Mucosa of descending colon (tissue), 3 donors: ENCODE results near the gene DENND5B. TPM values are rescaled to one million over a fixed set of nuclear protein-coding genes. Genes with fewer than 3 reads are reported as not detected.
"Not testable (repeated sequence)": the region's sequence is repeated elsewhere in the genome, so short reads cannot be mapped to it uniquely, and the experiment has no call there.

ENCODE experiments used
- ATAC-seq: fragments of 200-7000 bp; cut with Tn5 transposase; one replicate; pipeline ENCODE4 v1.9.1; 2020; ENCODE audit warnings: mild to moderate bottlenecking, moderate library complexity
- DNase-seq, 3 donors: peaks; one replicate each; pipeline ENCODE4 v3.0.0-alpha.2; 2020
- H3K36me3 ChIP-seq: fragments of 200-600 bp; one replicate; pipeline ENCODE4 v1.8.0; 2021; ENCODE audit warnings: low read depth, mild to moderate bottlenecking
- H3K4me1 ChIP-seq: fragments of 200-600 bp; one replicate; pipeline ENCODE4 v1.8.0; 2021; ENCODE audit warnings: low read depth, mild to moderate bottlenecking
- H3K4me3 ChIP-seq: fragments of 200-600 bp; one replicate; pipeline ENCODE4 v1.8.0; 2021; ENCODE audit warnings: mild to moderate bottlenecking
- H3K9me3 ChIP-seq: fragments of 200-600 bp; one replicate; pipeline ENCODE4 v1.8.0; 2021; ENCODE audit warnings: mild to moderate bottlenecking
- intact Hi-C, 2 donors: fragments of 100-400 bp; cut with DNase I in 1 of 2; cut with micrococcal nuclease in 1 of 2; formaldehyde crosslinking; loops; one replicate each; pipeline versions ENCODE4 v1.11.0 to v1.11.1; 2022; cut with DNase I, micrococcal nuclease
- total RNA-seq, 3 donors: library from RNA; stranded (reverse); fragmentation: NEBNext Ultra II Directional in 2 of 3; extraction: Animal tissue kit (Norgen Biotek cat#: 25700) in 2 of 3; gene quantifications; one replicate each; pipeline versions ENCODE4 v1.2.1 to v1.2.4, GENCODE V29; 2021 to 2023
- TF ChIP-seq, protein P1 (sequence below): fragments of 200-600 bp; IDR thresholded peaks from one replicate; pipeline ENCODE4 v1.8.0; 2022; ENCODE audit warnings: antibody characterized with exemption, mild to moderate bottlenecking
- donor health status: DM: no; HTN: no; CAD: no; lungs with moderate emphysema.
- donor health status: DM: no; HTN: no; CAD: no.
- donor health status: DM: no; HTN: yes; CAD: no.

The DENND5B gene
- total RNA-seq, 3 donors from 2014 or later: 10.4 to 20.3 (median 12.8) TPM

DNA sequence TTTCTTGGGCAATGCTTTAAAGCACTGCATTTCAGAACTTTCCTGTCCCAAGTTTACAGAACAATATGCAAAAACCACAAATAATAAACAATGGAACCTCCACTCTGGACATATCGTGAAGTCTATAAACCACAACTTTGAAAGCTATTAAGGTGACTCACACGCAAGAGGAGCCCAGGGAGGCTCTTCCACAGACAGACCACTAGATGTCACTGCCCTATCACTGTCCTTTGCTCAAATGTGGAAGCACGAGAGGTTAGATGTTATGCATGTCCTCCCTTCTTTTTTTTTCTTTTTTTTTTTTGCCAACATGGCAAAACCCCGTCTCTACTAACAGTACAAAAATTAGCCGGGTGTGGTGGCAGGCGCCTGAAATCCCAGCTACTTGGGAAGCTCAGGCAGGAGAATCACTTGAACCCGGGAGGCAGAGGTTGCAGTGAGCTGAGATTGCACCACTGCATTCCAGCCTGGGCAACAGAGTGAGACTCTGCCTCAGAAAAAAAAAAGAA lies 187.8 kb downstream of the DENND5B start:
- DNase-seq (peak in 2 of 3 donors; percentile 38 to 75), ATAC-seq (peak; percentile 100)
- TF ChIP-seq, protein P1, sequence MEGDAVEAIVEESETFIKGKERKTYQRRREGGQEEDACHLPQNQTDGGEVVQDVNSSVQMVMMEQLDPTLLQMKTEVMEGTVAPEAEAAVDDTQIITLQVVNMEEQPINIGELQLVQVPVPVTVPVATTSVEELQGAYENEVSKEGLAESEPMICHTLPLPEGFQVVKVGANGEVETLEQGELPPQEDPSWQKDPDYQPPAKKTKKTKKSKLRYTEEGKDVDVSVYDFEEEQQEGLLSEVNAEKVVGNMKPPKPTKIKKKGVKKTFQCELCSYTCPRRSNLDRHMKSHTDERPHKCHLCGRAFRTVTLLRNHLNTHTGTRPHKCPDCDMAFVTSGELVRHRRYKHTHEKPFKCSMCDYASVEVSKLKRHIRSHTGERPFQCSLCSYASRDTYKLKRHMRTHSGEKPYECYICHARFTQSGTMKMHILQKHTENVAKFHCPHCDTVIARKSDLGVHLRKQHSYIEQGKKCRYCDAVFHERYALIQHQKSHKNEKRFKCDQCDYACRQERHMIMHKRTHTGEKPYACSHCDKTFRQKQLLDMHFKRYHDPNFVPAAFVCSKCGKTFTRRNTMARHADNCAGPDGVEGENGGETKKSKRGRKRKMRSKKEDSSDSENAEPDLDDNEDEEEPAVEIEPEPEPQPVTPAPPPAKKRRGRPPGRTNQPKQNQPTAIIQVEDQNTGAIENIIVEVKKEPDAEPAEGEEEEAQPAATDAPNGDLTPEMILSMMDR: peak; percentile 74
- H3K4me3 ChIP-seq, H3K9me3 ChIP-seq, H3K4me1 ChIP-seq, H3K36me3 ChIP-seq: not testable (repeated sequence)
- intact Hi-C loops: loop anchor here (2.0 to 5.0 kb wide), 2 partner anchors 234 kb away; no protein-coding TSS in a partner anchor

DNA sequence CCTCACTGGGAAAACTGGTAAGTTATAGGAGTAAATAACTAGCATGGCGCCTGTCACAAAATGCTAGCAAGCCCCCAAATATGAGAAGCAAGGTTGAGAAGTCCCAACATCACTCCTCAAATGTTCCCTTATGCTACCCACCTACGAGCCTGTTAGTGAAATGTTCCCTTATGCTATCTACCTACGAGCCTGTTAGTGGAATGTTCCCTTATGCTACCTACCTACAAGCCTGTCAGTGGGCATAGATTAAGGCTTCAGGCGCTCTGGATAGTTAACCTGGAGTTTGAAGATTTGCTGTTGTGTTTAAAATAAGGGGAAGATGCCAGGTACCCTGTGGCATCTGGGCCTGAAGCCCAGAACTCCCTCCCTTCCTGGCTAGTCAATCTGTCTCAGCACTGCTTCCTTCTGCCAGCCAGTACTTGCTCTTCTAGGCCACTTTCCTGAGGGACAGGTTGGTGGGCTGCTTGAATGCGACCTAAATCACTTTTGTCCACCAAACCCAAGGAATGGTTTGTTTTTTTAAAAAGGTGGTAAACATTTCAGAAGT lies 197.9 kb downstream of the DENND5B start:
- H3K36me3 ChIP-seq: no peaks in the 10 kb centered on the region
- TF ChIP-seq, protein P1: no peak
- H3K4me3 ChIP-seq: no peak overlapping the region
- intact Hi-C loops: no loop called here
- peaks cover 3% of the 10 kb centered on the region for H3K4me1 ChIP-seq
- no peaks in the 10 kb centered on the region for H3K9me3 ChIP-seq
- no peak for DNase-seq
- ATAC-seq: no peak

DNA sequence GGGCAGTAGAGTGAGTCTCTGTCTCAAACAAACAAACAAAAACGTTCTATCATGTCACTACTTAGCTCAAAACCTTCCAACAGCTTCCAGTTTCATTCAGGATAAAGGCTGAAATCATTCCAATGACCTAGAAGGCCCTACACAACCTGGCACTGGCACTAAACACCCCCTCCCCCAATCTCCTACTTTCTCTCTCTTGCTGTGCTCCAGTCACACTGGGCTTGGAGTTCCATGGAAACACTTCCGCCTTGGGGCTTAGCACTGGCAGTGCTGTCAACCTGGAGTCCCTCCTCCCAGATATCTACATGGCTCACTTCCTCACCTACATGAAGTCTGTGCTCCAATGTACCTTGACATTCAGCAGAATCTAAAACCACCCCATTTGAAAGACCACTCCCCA lies 199.9 kb downstream of the DENND5B start:
- TF ChIP-seq, protein P1: no peak
- DNase-seq (no peak), ATAC-seq (no peak)
- Histone ChIP-seq H3K4me1 (peaks cover 3% of the 10 kb centered on the region), H3K36me3 (no peaks in the 10 kb centered on the region), H3K9me3 (no peaks in the 10 kb centered on the region), H3K4me3 (no peak overlapping the region)
- intact Hi-C loops: no loop called here

DNA sequence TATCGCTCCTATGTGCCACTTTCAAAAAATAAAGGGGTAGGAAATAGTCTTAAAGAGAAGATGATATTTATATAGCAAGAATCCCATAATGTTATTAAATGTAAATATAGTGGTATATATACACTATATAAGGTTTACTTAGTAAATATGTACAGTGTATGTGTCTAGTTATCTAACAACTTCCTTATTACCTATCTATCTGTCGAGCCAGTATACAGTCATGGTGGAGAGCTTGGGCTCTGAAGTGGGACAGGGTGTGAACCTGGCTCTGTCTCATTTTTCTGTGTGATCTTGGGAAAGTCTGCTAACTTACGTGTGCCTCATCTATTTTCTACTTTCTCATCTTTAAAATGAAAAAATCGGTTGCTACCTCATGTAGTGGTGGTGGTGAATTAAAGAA lies 202.2 kb downstream of the DENND5B start:
- Histone ChIP-seq H3K9me3 (no peaks in the 10 kb centered on the region), H3K36me3 (no peaks in the 10 kb centered on the region), H3K4me3 (no peak overlapping the region), H3K4me1 (peaks cover 3% of the 10 kb centered on the region)
- TF ChIP-seq, protein P1: no peak
- DNase-seq (no peak), ATAC-seq (peak; percentile 94)
- intact Hi-C loops: no loop called here

DNA sequence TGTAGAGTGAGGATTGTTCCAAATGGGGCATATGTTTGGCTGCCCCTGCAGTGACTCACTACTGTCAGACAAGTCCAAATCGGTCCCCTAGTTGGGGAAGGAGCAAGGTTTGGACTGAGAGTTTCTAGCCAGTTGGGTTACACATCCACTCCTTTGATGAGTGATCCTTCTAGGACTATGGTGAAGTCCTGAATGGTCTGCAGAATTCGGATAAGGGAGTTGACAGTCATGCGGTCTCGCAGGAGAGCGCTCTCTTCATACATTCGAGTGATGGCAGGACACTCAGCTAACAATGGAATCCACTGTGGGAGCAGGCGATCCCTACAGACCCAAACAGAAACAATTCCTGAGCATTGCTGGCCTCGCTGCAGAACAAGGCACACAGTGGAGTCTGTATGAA lies 203.5 kb downstream of the DENND5B start:
- H3K36me3 ChIP-seq: no peaks in the 10 kb centered on the region
- H3K4me3 ChIP-seq: no peak overlapping the region
- DNase-seq: no peak
- intact Hi-C loops: no loop called here
- no peaks in the 10 kb centered on the region for H3K9me3 ChIP-seq
- TF ChIP-seq, protein P1: no peak
- no peak for ATAC-seq
- peaks cover 3% of the 10 kb centered on the region for H3K4me1 ChIP-seq

DNA sequence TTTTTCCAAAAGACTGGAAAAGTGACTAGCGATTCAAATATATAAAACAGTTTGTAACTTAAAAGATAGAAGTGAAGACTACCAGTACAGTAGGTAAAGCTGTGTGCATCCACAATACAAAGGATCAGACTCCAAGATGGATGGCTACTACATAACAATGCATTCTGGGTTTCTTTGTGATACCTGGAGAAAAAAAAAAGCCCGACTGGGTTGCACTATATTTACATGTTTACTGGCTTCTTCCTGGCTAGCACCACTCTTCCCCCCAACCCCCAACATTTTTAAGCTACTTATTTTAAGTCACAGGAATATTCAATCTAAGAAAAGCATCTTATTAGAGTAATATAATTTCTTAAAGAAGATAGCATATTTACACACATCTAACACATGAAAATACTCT lies 203.9 kb downstream of the DENND5B start:
- intact Hi-C loops: no loop called here
- TF ChIP-seq, protein P1: no peak
- Histone ChIP-seq H3K9me3 (no peaks in the 10 kb centered on the region), H3K4me3 (no peak overlapping the region), H3K36me3 (no peaks in the 10 kb centered on the region), H3K4me1 (peaks cover 3% of the 10 kb centered on the region)
- no peak for ATAC-seq
- no peak for DNase-seq
